Fibroblast of the aortic adventitia (primary cell): ENCODE data around the gene CNOT6. TPM values are rescaled to one million over a fixed set of nuclear protein-coding genes. Genes with fewer than 3 reads are reported as not detected.

Source experiments
- DNase-seq: peaks from one replicate; pipeline ENCODE4 v3.0.0-alpha.2; 2010; ENCODE audit warnings: low read depth
- H3K4me3 ChIP-seq: 2 replicates; pipeline ENCODE4 v1.5.1; 2011; ENCODE audit warnings: low read depth, mild to moderate bottlenecking, control low read depth, low read length, moderate library complexity
- CTCF ChIP-seq: IDR thresholded peaks from 2 replicates; pipeline ENCODE4 v1.5.1; 2011; ENCODE audit warnings: mild to moderate bottlenecking, low read length, control low read depth, inconsistent platforms; ENCODE audit not compliant: insufficient read depth
- small RNA-seq: library from RNA; depleted of rRNA; stranded (forward); fragments of <200 nt; gene quantifications from one replicate; pipeline ENCODE3, GENCODE V24; 2012
- total RNA-seq: library from RNA; depleted of rRNA; stranded (reverse); fragments of >200 nt; gene quantifications from 2 replicates; pipeline ENCODE4 v1.2.3, GENCODE V29; 2012; ENCODE audit warnings: low replicate concordance

Gene CNOT6
- total RNA-seq, 1 donor: 12.1 TPM

GRCh38 chr5:180625125-180625790 lies 131.1 kb downstream of the CNOT6 start:
- DNase-seq: no peak

GRCh38 chr5:180625791-180626660 lies 131.8 kb downstream of the CNOT6 start:
- H3K4me3 ChIP-seq: no peak overlapping the region
- TF ChIP-seq CTCF: no peak
- DNase-seq: no peak

More at GRCh38 chr5:180625125-180625790, 131.1 kb downstream of the CNOT6 start:
- H3K4me3 ChIP-seq: no peak overlapping the region
- TF ChIP-seq CTCF: no peak

GRCh38 chr5:180626661-180627385 lies 132.6 kb downstream of the CNOT6 start:
- TF ChIP-seq CTCF: no peak
- H3K4me3 ChIP-seq: no peak overlapping the region
- no peak for DNase-seq

GRCh38 chr5:180627386-180628120 lies 133.4 kb downstream of the CNOT6 start:
- no peak for TF ChIP-seq CTCF
- H3K4me3 ChIP-seq: no peak overlapping the region
- DNase-seq: no peak

Small RNA genes lying within 50 kb of the gene (small RNA-seq; reads per million reads assigned to genes)
- gene RNU6-525P: not detected

Other genes with a start within 250 kb of the CNOT6 start
- gene MAPK9, start 202.3 kb upstream of the CNOT6 start, total RNA-seq: 19.1 and 33.4 TPM in 2 replicates
- gene GFPT2, start 141.0 kb upstream of the CNOT6 start, total RNA-seq: 54.4 and 69.8 TPM in 2 replicates
- not detected in 2 replicates for gene SCGB3A1, start 97.1 kb downstream of the CNOT6 start, total RNA-seq
- 0.09 TPM in 1 of 2 replicates, not detected in the other for gene FLT4, start 155.2 kb downstream of the CNOT6 start, total RNA-seq
- gene OR2Y1, start 245.7 kb downstream of the CNOT6 start, total RNA-seq: not detected in 2 replicates